AG08396 (cell line): Measurements from ENCODE around the gene AMBP.

Source experiments
- DNase-seq: peaks from one replicate; pipeline ENCODE4 v3.0.0; 2012; ENCODE audit warnings: low spot score, mixed read lengths

The AMBP gene

DNA sequence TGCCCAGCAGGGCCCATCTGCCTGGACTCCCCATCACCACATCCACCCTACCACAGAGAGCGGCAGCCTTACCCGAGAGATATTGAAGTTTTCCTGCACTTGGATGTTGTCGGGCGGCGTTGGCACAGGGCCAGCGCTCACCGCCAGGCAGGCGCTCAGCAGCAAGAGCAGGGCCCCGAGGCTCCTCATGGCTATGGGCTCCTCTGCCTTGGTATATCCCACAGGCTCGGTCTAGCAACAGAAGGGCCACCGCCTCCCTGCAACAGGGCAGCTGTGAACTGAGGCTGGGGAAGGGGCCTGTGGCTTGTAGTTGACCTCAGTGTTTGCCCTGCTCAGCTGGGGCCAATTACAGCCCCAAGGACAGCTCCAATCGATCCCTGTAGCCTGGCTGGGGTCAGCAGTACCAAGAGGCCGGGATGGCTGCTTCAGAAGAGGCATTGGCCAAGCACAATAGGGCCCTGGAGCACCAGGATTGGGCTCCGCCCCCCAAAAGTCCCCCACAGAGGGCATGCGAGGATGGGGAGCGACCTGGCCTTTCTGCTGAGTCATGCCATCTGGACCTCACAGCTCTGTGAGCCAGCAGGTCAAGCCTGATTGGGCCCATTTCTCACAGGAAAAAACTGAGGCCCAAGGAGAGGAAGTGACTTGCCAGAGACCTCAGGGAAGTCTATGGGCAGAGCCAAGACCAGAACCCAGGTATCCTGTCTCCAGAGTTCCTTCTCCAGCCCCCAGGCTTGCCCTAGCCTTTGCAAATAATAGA lies at the start of gene AMBP:
Gene AMBP (minus strand): TSS at position 280 of the 760 bp plus-strand sequence. CDS start 91 bp downstream, at position 189.
- no peak for DNase-seq

GRCh38 chr9:114126247-114127060 lies 48.4 kb upstream of the AMBP start:
- no peak for DNase-seq

- DNase-seq, result no peak
Measured at GRCh38 chr9:114125476-114126013, 47.4 kb upstream of the AMBP start.

DNA sequence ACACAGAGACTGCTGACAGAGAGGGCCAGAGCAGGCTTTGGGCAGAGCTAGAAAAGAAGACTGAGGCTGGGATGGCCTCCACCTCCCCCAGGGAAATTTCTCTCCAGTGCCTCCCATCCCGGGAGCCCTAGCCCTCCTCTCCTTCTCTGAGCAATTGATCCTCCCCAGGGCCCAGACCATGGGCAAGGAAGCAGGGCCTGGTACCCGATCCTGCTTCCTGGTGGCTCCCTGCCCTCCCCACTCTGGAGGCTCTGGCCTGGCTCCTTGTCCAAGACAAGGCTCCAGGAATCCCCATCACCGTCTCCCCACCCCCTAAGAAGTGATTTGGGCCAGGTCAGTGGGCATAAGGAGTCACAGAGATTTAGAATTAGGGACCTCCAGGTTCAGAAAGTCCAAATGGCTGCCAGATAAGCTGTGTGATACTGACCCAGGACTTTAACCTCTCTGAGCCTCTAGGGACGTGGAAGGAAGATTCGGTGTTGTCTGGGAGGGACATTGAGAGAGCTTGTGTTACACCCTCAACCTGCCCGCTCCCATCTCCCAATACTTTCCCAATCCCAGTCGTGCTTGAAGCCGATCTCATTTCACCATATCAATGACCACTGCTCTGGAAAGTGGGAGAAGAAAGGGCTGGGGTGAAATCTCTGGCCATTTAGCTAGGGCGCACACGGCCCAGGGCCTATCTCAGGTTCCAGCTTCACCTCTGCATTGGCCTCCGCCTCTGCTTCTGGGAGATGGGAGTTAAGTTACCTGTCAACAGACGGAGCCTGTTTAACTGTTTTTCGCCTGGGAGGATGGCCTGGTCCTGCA lies 46.8 kb upstream of the AMBP start:
- no peak for DNase-seq

DNA sequence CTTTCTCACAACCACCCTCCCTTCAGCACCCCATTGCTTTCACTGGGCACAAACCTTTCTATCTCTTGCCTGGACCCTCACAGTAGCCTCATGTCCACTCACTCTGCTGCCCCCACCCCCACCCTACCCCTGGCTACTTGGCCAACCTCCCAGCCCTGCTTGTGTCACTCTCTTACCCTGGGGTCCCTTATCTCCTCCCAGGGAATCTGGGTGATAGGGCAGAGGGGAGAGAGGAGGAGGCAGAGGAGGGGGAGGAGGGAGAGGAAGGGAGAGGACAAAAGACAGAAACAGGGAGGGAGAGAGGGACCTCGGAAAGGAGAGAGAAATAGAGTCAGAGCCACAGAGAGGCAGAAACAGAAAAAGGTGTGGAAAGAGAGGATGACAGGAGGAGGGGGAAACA lies 46.0 kb upstream of the AMBP start:
- DNase-seq, result no peak

DNA sequence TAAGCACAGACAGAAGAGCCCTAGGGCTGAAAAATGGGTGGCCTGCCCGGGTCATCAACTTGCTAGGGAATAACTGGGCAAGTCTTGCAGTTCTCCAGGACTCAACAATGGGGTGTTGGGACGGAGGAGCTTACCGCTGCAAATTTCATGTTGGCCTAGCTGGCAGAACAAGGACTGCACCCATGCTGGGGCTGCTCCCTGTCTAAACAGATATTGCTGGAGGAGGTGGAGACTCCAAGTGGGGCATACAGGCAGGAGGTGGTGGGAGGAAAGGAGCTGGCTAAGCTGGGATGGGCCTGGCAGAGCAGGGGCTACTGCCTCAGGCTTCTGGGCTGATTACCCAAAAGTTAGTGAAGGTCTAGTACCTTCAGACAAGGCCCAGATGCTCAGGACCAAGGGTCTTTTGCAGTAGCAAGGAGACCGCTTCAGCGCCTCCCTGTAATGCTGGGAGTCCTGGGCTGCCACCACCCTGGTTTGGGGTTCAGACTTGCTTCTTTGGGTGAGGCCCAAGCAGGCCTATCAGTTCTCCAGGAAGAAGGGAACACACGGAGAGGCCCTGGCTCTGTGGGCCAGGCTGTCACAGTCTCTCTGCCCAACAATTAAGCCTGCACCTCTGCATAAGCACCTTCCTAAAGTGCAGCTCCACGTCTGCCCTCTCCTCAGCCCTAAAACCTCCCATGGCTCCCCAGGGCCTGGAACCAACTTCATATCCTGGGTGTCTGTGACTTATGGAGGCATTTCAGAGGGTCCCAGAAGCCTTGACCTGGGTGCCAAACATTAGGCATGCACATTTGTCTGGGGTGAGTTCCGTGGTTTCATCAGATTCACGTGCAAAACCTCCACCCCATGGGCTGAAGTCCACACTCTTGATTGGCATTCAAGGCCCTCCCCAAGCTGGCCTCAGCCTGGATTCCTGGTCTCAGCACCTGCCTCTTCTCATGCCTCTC lies 45.2 kb upstream of the AMBP start:
- no peak for DNase-seq

GRCh38 chr9:114122136-114123027 lies 44.3 kb upstream of the AMBP start:
- DNase-seq, result no peak

DNA sequence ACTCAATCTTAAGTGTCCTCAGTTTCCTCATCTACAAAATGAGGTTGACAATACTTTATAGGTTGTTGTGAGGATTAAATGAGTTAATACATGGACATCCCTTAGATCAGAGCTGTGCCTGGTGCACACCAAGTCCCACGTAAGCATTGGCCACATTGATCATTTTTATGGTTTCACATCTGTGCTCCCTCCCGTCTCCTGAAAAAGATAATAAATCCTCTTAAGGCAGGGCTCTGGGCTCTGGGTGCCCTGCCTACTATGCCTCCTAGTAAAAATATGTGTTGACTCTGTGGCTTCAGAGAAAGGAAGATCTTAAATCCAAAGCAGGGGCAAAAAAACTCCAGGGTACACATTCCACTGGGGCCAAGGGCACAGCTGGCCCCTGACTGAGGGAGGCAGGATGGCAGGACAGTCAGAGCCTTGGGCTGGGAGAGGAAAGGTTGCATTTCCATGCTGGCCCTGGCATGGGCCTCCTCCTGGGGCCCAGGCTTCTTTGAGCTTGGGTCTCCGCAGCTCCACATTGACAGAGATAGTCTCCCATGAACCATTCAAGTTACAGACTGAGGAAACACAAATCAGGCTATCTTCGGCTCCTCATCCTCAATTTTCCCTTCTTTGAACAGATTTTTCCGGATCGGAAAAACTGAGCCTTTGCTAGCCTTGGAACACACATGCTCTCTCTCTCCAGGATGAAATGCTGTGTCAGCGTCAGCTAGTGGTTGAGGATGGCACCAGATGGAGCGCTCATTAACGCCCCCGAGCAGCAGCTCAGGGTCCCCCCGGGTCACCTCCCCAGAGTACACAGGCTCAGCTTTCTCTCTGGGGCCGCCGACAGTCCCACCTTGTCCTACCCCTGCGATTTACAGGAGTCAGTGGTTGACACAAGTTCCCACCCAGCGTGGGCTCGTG lies 43.4 kb upstream of the AMBP start:
- DNase-seq, result no peak

DNA sequence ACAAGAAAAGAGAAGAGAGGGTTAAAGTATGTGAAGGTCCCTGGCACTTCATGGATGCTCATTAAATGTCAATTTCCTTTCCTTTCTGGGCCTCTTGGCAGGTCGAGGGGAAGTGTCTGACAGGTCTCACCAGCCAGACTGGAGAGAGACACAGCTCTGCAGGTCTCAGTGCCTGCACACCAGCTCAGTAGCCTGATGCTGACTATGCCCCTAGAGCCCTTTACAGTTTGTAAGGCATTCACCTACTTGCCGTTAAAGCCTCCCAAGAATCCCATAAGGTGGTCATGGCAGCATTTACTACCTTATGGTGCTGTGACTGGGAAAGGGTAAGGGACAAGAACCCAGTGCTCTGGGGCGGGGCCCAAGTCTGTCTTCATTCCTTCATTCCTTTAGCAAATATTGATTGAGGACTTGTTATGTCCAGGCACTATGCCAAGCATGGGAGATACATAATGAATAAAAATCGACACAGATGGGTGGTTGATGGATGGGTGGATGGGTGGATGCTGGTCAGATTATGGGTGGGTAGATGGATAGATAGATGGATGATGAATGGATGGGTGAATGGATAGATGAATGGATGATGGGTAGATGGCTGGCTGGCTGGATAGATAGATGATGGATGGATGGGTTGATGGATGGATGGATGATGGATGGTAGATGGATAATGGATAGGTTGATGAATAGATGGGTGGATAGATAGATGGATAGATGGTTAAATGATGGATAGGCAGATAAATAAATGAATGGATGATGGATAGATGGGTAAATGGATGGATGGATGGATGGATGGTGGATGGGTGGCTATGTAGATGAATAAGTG lies 42.3 kb upstream of the AMBP start:
- DNase-seq, result no peak

DNA sequence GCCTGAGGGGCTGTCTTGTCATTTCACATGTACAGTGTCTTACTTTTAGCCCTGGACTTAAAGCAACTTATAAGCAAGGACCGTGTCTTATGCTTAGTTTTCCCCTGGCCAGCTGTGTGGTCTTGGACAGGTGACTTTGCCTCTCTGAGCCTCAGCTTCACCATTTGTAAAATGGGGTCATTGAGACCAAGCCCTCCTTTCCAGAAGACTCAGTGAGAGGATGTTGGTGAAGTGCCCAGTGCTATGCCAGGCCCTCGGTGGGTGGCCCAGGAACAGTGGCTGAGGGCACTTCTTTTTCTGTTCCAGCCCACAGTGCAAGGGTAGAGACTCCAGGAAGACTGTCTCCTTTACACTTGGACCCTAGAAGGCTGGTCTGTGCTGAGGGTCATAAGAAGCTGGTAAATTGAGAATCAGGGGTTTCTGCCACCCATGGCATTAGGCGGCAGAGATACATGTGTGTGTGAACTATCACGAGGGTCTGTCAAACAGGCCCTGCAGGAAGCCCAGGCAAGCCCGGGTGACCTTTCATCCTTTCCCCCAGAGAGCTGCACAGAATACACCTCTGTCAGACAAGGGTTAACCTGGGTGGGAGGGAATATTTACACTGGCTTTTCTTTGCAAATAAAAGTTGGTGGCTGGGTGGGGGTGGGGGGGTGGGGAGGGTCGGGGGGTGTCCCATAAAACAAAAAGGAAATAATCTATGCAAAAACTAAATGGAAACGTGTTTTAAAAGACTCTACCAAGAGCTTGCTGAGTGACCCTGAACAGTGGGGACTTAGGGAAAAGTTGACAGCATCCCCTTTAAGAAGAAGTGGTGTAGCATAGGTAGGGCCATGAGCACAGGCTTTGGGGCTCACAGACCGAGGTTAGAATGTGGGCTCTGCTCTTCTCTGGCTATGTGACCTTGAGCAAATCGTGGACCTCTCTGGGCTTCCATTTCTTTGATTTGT lies 41.4 kb upstream of the AMBP start:
- DNase-seq, result no peak

DNA sequence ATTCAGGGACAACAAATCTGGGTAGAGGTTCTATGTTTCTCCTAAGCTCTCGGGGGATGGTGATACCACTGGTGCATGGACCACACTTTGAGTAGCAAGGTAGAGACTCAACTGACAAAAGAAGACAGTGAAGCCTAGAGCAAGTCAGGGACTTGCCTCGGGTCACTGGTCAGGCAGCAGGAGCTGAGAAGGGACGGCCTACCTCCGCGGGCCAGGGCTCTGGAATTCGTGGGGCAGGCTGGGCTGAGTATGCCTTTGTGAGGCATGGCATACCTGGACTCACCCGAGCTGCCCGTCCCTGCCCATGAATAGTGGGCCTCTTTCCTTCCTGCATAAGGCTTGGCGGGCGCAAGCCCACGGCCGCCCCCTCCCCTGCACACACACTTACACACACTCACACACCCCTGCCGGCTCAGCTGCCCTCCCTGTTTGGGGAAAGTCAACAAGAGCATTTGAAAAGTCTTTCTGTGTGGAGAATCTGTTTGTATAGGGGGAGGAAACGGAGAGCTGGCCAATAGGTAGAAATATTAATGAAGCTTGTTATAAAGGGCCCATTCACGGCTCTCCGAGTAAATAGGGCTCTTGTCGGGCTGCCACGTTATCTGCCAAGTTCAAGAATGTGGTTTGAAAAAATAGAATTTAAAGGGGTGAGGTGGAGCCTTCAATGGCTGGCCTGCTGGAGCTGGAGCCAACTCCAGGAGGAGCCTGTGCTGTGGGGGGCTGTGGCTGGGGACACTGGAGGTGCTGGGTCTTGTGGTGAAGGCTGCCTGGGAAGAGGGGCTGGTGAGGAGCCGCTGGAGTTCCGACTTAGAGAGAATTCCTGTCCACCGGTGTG lies 40.1 kb upstream of the AMBP start:
- DNase-seq, result no peak

GRCh38 chr9:114117614-114117995 lies 39.5 kb upstream of the AMBP start:
- no peak for DNase-seq

DNA sequence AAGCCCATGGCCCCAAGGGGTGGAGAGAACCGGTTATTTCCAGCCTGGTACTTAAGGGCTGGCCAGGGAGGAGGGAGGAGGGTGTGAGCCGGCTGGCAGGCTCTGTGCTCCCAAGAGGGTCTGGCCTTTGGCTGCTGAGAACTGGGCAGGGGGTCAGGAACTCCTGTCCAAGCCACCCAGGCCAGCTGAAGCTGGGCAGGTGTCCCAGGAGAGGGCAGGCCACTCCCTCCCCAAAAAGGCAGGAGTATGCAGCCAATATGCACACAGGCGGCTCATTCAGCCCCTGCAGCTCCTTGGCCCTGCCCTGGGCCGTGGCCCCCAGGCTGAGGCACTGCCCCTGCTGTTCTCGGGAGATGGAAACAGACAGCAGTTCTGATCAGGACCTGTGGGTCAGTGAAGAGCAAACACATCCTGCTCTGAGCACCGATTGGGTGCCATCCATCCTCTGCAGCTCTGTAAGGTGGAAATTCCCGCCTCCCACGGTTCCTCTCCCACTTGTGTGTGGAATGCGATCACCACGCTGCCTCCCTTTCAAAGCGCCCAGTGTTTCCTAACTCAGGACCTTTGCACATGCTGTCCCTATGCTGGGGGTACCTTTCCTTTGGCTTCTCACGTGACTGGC lies 38.1 kb upstream of the AMBP start:
- DNase-seq, result no peak

GRCh38 chr9:114115654-114116125 lies 37.6 kb upstream of the AMBP start:
- no peak for DNase-seq

DNA sequence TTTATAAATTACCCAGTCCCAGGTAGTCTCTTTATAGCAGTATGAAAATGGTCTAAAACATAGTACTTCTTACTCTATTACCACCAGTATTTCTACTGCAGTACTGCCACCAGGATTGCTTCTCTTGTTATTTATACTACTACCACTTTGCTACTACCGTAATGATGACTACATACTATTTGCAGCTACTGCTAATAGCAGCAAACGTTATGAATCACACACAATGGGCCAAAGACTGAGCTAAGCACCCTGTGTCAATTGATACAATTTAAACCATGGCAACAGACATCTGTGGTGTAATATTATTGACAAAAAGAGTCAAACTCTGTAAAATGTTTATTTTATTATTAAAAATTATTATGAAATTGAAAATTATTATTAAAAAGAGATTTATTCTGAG lies 36.3 kb upstream of the AMBP start:
- DNase-seq, result no peak
